HG03139 (cell line): ENCODE measurements around the gene CCDC137.

Source experiments
- ATAC-seq: cut with Tn5 transposase; IDR thresholded peaks from one replicate; pipeline ENCODE4 v1.9.1; 2021; ENCODE audit not compliant: unreplicated experiment

Gene CCDC137

DNA sequence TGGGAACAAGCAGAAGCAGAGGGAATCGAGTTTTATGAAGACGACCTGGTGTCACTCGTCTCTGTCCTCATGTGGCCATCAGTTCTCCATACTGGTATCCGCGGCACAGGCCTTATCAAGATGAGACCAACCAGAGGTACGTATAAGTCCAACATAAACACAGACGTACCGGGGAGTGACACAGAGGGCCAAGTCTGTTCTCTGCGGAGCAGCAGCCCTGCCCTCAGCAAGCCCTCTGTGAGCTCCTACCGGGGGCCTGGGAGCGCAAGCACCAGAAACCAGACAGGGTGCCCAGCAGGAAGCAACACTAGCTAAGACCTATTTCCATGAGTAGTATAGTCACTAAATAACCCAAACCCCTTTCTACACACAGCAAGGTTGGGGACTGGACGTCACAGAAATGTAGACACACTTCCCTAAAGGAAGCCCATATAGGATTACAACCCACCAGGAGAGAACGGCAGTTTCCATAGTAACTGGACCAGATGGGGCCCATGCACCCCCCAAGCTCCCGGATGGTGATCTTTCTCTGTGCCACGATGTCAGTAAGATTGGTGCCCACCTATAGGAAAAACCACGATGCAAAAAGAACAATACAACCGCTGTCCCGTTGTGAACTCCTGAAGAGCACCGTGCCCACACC, 16.1 kb downstream of the CCDC137 start:
- ATAC-seq: no peak

DNA sequence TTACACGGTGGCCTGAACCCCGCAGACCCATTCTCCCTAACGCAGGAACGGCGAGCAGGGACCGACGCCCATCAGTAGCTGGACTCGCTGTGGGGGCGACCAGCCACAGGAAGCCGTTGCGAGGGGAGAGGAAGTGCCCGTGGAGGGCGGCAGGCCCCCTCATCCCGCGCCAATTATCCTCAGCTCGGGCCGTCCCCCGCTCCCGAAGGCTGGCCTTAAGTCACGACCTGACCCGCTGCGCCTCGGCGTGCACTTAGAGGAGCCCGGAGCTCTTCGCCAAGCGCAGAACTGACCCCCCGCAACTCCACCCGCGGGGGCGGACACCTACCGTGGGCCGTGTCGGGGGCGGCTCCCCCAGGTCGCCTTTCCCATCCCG, 16.7 kb downstream of the CCDC137 start:
- peak; percentile 23 for ATAC-seq

DNA sequence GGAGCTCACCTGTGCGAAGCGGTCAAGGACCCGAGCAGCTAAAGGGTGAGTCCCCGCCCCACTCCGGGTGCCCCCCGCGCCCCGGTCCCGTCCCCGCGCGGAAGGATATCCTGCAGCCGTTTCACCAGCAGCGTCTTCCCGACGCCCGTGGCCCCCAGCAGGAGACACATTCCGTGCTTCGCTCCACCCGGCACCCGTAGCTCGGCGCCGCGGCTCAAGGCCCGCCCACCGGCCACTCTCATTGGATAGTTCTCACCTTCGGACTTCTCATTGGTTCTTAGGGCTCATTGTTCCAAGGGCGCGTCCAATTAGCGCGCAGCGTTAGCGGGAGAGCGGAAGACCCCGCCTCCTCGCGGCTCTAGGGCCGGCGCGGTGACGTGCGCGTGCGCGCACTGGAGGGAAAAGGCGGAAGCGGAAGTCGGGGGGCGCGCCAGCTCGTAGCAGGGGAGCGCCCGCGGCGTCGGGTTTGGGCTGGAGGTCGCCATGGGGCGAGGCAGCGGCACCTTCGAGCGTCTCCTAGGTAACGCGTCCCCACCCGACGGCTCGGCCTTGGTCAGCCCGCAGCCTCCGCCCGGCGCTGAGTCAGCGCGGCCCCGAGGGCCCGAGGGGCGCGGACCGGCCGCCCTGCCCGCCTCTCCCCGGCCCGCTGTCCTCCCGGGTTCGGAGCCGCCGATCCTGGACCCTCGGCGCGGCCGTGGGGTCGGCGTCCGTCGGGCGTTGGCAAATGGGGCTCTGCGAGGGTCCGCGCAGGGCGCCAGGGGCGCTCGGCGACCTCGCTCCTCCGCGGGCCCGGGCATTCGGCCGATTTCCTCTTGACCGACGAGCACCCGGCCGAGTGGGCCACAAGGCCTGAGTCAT, 17.3 kb downstream of the CCDC137 start, which contains the start of the genes ARL16 and HGS:
Gene ARL16 (minus strand): TSS at position 214 of the 858 bp plus-strand sequence. CDS start 44 bp downstream, at position 170.
Gene HGS (plus strand): TSS at position 428 of the 858 bp plus-strand sequence. CDS start 56 bp downstream, at position 484.
- ATAC-seq: peak; percentile 89

DNA sequence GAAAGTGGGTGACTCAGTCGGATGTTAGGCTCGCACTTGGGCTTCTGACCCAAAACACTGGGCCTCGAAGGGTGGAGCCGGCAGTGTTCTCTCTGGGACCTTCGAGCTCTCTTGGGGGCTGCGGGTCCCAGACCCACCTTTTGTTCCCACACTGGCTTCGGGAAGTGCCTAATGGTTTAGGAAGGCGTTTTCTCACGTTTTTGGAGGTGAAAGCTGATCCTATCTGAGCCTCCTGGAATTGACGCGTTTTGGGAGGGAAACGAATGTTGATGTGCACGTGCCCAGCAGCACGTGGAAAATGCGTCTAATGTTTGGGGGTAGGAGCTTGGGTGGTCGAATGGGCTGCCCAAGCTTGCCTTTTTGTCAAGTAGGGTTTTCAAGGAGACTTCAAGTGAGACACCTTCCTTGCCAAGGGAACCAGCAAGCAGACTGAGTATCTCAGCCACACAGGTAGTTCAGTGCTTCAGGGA, 17.9 kb downstream of the CCDC137 start:
- no peak for ATAC-seq

DNA sequence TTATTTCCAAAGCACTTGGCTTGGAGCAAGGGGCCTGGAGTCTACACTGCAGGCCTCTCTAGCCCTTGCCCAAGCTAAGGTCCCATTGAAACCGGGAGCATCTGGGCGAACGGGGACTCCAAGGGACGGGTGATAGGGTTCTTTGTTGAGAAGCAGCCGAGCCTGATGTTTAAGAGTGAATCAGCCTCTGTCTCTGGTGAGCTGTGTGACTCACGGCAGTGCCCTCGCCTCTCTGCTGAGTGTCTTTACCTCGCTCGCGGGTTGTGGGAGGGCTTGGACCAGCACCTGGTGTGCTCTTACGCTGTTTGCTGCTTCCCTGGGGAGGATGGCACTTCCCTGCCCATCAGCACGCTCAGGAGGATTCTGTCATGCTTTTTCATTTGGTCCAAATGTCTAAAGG, 18.6 kb downstream of the CCDC137 start:
- no peak for ATAC-seq

DNA sequence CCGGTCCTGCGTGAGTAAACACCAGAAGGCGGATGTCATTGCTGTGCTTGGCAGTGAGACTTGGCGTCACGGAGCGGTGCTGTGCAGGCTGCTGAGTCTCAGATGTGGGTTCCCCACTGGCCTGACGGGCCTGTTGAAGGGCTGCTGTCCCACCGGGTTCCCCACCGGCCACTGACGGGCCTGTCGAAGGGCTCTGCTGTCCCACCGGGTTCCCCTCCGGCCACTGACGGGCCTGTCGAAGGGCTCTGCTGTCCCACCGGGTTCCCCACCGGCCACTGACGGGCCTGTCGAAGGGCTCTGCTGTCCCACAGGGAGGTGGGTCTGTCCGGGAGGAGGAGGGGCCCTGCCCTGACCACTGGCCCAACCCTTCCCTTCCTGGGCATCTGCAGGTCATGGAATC, 20.1 kb downstream of the CCDC137 start:
- no peak for ATAC-seq

DNA sequence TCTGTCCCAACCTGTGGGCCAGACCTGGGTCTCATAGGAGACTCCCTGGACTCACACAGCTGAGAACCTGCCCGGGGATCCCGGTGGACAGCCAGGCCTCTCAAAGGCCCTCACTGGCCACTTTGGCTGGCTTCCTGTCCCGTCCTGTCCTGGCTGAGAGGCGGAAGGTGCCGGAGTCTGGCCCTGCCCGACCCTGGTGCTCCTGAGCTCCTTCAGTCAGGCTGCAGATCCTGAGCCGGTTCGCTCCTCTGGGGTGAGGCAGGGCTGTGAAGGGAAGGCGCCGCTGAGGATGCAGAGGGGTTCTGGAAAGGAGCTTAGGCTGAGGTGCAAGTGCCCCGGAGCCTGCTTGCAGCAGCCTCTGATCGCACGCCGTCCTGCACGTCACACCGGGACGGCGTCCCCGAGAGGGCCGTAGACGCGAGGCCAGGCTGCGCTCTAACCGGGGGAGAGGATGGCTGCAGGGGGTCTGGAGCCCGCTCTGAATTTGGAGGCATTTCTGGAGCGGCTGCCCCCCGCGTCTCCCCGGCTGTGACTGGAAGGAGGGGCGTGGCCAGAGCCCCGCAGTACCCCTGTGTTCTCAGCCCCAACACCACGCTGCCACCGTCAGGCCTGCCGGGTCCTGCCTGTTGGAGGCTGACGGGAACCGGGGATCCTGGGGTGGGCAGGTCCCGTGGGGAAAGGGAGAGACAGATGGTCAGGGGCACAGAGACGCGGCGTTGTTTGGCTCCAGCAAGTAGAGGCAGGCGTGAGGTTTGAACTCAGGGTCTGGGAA, 21.4 kb downstream of the CCDC137 start:
- ATAC-seq: no peak

DNA sequence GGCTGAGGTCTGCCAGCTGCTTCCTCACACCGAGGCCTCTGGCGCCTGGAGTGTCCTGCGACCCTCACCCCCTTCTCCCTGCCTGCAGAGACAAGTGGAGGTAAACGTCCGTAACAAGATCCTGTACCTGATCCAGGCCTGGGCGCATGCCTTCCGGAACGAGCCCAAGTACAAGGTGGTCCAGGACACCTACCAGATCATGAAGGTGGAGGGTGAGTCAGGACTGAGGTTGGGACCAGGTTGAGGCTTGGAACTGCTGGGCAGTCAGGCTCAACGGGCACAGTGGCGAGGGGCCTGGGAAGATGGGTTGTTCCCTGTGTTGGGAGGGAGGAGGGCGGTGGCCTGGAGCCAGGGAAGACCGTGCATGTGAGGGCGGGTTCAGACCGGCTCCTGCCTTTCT, 22.1 kb downstream of the CCDC137 start:
- no peak for ATAC-seq

DNA sequence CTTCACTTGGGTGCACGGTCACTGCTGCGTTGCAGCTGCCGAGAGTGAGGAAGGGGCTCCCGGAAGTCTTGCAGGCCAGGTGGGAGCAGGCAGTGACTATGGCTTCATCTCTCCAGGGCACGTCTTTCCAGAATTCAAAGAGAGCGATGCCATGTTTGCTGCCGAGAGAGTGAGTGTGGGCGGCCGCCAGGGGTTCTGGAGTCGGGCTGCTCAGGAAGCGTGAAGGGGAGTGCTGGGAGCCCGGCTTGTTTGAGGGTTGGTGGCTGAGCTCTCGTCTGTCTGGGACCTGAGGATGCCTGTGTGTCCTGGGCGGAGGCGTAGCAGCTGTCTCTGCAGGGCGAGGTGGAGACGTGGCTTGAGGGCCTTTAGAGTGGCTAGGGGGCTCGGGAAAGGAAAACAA, 23.5 kb downstream of the CCDC137 start:
- ATAC-seq: no peak

DNA sequence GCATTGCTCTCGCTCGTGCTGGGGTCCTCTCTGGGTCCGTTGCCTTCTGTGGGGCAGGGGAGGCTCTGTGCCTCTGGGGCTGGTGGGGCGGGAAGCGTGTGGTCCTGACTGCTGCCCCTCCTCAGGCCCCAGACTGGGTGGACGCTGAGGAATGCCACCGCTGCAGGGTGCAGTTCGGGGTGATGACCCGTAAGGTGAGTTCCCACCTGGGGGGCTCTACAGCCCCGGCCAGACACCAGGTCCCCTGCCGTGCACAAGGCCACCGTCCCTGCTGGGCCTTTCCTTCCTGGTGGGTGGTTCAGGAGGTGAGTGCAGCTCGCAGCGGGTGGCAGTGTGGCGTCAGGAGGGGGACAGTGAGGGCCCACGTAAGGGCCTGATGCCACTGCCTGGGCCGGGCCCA, 24.0 kb downstream of the CCDC137 start:
- no peak for ATAC-seq

DNA sequence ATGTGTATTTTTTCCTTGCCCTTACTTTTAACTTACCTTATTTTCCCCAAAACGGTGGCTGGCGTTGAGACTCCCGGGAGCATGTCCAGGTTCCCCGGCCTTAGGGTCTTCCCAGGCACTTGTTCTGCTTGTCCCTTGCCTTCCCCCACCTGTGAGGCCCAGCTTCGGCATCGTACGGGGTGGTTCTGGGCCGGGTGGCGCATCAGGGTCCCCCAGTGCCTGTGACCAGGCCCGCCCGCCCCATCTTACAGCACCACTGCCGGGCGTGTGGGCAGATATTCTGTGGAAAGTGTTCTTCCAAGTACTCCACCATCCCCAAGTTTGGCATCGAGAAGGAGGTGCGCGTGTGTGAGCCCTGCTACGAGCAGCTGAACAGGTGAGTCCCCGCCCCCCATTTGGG, 24.7 kb downstream of the CCDC137 start:
- ATAC-seq: no peak

DNA sequence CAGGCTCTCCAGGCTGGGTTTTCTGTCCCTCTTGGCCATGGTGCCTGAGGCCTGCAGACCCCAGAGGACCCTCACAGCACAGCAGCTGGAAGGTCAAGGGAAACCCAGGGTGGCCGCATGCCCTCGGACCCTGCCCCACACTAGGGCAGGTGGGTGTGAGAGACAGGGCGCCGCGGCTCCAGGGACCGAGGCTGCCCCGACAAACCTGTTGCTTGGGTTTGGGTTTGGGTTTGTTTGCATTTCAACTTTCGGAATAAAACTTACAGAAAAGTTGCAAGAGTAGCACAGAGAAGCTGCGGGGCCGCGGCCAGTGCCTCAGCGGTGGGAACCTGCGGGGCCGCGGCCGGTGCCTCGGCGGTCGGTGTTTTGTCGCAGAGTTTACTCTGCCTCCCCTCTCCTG, 25.1 kb downstream of the CCDC137 start:
- ATAC-seq: no peak

DNA sequence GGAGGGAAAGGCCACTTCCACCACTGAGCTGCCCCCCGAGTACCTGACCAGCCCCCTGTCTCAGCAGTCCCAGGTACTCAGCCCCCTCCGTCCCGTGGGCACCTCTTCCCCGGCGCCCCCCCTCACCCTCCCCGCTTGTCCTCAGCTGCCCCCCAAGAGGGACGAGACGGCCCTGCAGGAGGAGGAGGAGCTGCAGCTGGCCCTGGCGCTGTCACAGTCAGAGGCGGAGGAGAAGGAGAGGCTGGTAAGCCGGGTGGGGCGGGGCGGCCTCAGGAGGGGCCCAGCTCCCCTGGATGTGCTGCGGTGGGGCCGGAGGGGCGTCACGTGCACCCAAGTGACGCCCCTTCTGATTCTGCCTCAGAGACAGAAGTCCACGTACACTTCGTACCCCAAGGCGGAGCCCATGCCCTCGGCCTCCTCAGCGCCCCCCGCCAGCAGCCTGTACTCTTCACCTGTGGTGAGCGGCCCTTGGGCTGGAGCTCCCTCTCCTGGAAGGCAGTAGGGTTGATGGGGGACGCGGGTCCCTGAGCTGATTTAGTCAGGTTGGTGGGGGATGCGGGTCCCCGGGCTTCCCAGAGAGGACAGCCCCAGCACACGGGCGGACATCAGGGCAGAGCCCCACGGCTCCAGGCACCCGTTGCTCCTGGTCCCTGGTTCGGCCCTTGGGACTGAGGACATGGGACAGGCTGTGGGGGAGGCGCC, 27.1 kb downstream of the CCDC137 start:
- no peak for ATAC-seq

DNA sequence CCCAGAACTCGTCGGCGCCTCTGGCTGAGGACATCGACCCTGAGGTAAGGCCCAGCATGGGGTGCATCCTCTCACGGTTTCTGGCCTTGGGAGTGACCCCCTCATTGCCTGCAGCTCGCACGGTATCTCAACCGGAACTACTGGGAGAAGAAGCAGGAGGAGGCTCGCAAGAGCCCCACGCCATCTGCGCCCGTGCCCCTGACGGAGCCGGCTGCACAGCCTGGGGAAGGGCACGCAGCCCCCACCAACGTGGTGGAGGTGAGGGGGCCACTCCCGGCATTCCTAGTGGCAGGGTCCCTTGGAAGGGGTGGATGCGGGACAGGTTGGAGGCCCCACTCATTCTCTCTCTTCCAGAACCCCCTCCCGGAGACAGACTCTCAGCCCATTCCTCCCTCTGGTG, 28.3 kb downstream of the CCDC137 start:
- ATAC-seq: no peak

DNA sequence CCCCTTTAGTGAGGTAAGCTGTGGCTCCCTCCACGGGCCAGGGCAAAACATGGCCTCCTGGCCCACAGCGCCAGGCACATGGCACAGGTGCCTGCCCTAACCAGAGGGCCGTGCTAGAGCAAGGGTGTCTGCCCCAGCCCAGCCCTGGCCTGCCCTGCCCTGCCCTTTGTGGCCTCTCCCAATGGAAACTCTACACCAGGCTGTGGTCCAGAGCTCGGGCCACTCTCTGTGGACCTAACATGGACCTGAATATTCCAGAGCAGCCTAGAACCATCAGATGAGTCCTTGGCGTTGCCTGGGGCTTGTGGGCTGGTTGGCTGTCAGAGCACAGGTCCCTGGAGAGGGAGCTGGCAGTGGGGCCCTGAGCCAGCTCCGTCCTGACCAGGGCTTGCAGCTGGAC, 28.7 kb downstream of the CCDC137 start:
- no peak for ATAC-seq

DNA sequence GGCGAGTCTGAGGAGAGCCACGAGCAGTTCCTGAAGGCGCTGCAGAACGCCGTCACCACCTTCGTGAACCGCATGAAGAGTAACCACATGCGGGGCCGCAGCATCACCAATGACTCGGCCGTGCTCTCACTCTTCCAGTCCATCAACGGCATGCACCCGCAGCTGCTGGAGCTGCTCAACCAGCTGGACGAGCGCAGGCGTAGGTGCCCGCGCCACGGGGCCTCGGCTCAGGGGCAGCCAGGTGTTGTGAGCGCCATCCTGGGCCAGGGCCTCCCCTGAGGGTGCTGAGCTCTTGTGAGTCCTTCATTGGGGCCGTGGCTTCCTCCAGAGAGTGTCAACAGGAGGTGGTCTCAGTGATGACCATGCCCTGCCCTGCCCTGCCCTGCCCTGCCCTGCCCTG, 29.3 kb downstream of the CCDC137 start:
- no peak for ATAC-seq

DNA sequence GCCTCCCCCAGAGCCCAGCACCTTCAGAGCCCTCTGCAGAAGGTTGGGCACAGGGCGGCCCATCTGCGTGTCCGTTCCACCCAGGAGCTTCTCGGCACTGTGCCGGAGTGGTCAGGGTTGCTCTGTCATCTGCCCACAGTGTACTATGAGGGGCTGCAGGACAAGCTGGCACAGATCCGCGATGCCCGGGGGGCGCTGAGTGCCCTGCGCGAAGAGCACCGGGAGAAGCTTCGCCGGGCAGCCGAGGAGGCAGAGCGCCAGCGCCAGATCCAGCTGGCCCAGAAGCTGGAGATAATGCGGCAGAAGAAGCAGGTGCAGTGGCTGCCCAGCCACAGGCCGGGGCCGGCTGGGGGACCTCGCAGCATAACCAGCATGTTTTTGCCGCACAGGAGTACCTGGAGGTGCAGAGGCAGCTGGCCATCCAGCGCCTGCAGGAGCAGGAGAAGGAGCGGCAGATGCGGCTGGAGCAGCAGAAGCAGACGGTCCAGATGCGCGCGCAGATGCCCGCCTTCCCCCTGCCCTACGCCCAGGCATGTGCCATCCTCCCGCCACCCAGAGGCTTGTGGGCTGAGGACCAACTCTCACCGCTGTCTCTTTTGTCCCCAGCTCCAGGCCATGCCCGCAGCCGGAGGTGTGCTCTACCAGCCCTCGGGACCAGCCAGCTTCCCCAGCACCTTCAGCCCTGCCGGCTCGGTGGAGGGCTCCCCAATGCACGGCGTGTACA, 29.8 kb downstream of the CCDC137 start:
- ATAC-seq: no peak

DNA sequence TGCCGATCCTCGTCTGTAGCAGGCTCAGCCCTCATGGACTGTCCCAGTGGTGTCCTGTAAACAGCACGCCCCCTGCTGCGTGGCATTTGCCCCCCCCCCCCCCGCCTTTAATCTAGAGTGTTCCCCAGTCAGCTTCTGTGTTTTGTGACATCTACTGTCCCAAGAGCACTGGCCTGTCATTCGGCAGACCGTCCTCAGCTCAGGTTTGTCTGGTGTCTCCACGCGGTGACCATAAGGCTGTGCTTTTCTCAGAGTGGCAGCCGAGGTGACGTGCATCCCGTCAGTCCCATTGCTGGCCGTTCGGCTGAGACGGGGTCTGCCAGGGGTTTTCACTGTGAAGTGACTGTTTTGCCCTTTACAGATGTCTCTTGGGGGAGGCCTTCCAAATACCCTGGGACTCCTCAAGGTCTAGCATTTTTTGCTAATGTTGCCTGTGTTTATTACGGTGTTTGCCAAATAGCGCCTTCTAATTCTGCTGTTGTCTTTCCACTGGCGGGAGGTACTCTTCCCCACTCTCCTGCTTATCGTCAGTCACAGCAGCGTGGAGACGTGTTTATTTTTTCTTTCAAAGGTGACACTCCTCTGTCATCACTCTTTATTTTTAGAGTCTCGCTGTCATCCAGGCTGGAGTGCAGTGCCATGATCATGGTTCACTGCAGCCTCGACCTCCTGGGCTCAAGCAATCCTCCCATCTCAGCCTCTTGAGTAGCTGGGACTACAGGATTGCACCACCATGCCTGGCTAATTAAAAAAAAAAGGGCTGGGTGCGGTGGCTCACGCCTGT, 30.9 kb downstream of the CCDC137 start:
- no peak for ATAC-seq
